HEK293 (cell line): ENCODE data around the gene OGFRL1.

Experiments used
- CTCF ChIA-PET: fragments of 350-600 bp; formaldehyde crosslinking; extraction: SDS; loops from one replicate; lab custom pipeline; 2021; ENCODE audit warnings: antibody characterized with exemption; lab: Yijun Ruan, JAX
- POLR2A ChIA-PET: fragments of 300-600 bp; formaldehyde crosslinking; extraction: SDS; loops from one replicate; lab custom pipeline; 2020; ENCODE audit warnings: antibody characterized with exemption, inconsistent platforms; lab: Yijun Ruan, JAX
- H3K27ac ChIP-seq: fragments of 200-500 bp; sonication (Bioruptor generic); 2 replicates; pipeline ENCODE4 v1.5.1; 2014; ENCODE audit warnings: low read depth, low read length, control low read depth, inconsistent platforms; ENCODE audit errors: extremely low read depth
- H3K36me3 ChIP-seq, 2 experiments: fragments of 200-500 bp in 1 of 2; sonication (Bioruptor generic) in 1 of 2; 1 replicate in 1 of 2; 2 replicates in 1 of 2; pipeline ENCODE4 v1.5.1; 2014 to 2017; ENCODE audit warnings: inconsistent platforms in 2 of 2, low read length in 2 of 2; ENCODE audit not compliant: control insufficient read depth in 2 of 2, insufficient read depth in 1 of 2
- H3K4me1 ChIP-seq: fragments of 200-500 bp; sonication (Bioruptor generic); 2 replicates; pipeline ENCODE4 v1.5.1; 2014; ENCODE audit warnings: mild to moderate bottlenecking, low read length, inconsistent platforms; ENCODE audit not compliant: control insufficient read depth, insufficient read depth
- H3K4me3 ChIP-seq: 2 replicates; pipeline ENCODE4 v1.5.1; 2011; ENCODE audit warnings: low read depth, mild to moderate bottlenecking, control low read depth, low read length, moderate library complexity
- H3K9me3 ChIP-seq: fragments of 200-500 bp; sonication (Bioruptor generic); 2 replicates; pipeline ENCODE4 v1.5.1; 2014; ENCODE audit warnings: low read depth, low read length, inconsistent platforms; ENCODE audit not compliant: control insufficient read depth, insufficient read depth
- FEZF1 ChIP-seq: fragments of 450-650 bp; formaldehyde crosslinking; IDR thresholded peaks from 2 replicates; pipeline ENCODE4 v1.5.1; 2016; ENCODE audit warnings: missing biosample characterization, missing genetic modification characterization
- GFI1B ChIP-seq: fragments of 450-650 bp; formaldehyde crosslinking; IDR thresholded peaks from 2 replicates; pipeline ENCODE4 v1.5.1; 2016; ENCODE audit warnings: missing biosample characterization, missing genetic modification characterization
- ZBTB48 ChIP-seq: fragments of 450-650 bp; formaldehyde crosslinking; IDR thresholded peaks from 2 replicates; pipeline ENCODE4 v1.5.1; 2016; ENCODE audit warnings: missing biosample characterization, missing genetic modification characterization
- ZNF169 ChIP-seq: fragments of 450-650 bp; formaldehyde crosslinking; IDR thresholded peaks from 2 replicates; pipeline ENCODE4 v1.5.1; 2016; ENCODE audit warnings: missing biosample characterization, missing genetic modification characterization
- ZNF175 ChIP-seq: fragments of 450-650 bp; formaldehyde crosslinking; IDR thresholded peaks from 2 replicates; pipeline ENCODE4 v1.5.1; 2016; ENCODE audit warnings: missing biosample characterization, missing genetic modification characterization
- ZNF202 ChIP-seq: fragments of 450-650 bp; formaldehyde crosslinking; IDR thresholded peaks from 2 replicates; pipeline ENCODE4 v1.5.1; 2016; ENCODE audit warnings: missing biosample characterization, missing genetic modification characterization, borderline replicate concordance
- ZNF211 ChIP-seq: fragments of 450-650 bp; formaldehyde crosslinking; IDR thresholded peaks from 2 replicates; pipeline ENCODE4 v1.5.1; 2016; ENCODE audit warnings: low read depth, missing biosample characterization, missing genetic modification characterization
- ZNF223 ChIP-seq: fragments of 450-650 bp; formaldehyde crosslinking; IDR thresholded peaks from 2 replicates; pipeline ENCODE4 v1.5.1; 2016; ENCODE audit warnings: missing biosample characterization, missing genetic modification characterization
- ZNF335 ChIP-seq: fragments of 450-650 bp; formaldehyde crosslinking; conservative IDR thresholded peaks from 2 replicates; pipeline ENCODE4 v1.5.1; 2016; ENCODE audit warnings: missing biosample characterization, missing genetic modification characterization
- ZNF391 ChIP-seq: fragments of 450-650 bp; formaldehyde crosslinking; IDR thresholded peaks from 2 replicates; pipeline ENCODE4 v1.5.1; 2016; ENCODE audit warnings: low read depth, missing biosample characterization, missing genetic modification characterization, borderline replicate concordance
- ZNF394 ChIP-seq: fragments of 450-650 bp; formaldehyde crosslinking; IDR thresholded peaks from 2 replicates; pipeline ENCODE4 v1.5.1; 2016; ENCODE audit warnings: missing biosample characterization, missing genetic modification characterization, mild to moderate bottlenecking, moderate library complexity, borderline replicate concordance
- ZNF404 ChIP-seq: fragments of 450-650 bp; formaldehyde crosslinking; IDR thresholded peaks from 2 replicates; pipeline ENCODE4 v1.5.1; 2017; ENCODE audit warnings: missing biosample characterization, missing genetic modification characterization
- ZNF514 ChIP-seq: fragments of 450-650 bp; formaldehyde crosslinking; IDR thresholded peaks from 2 replicates; pipeline ENCODE4 v1.5.1; 2016; ENCODE audit warnings: missing biosample characterization, missing genetic modification characterization
- ZNF561 ChIP-seq: fragments of 450-650 bp; IDR thresholded peaks from 2 replicates; pipeline ENCODE4 v1.5.1; 2018; ENCODE audit warnings: missing biosample characterization, missing genetic modification characterization, borderline replicate concordance
- ZNF626 ChIP-seq: fragments of 450-650 bp; sonication (Bioruptor Pico); formaldehyde crosslinking; IDR thresholded peaks from 2 replicates; pipeline ENCODE4 v1.5.1; 2018; ENCODE audit warnings: missing biosample characterization, missing genetic modification characterization, inconsistent platforms
- ZNF830 ChIP-seq: fragments of 450-650 bp; IDR thresholded peaks from 2 replicates; pipeline ENCODE4 v1.5.0; 2018; ENCODE audit warnings: missing biosample characterization, missing genetic modification characterization, low read depth, mild to moderate bottlenecking, moderate library complexity
- ZSCAN30 ChIP-seq: fragments of 450-650 bp; IDR thresholded peaks from 2 replicates; pipeline ENCODE4 v1.5.1; 2018; ENCODE audit warnings: missing biosample characterization, mild to moderate bottlenecking, missing genetic modification characterization, moderate library complexity
- ZSCAN4 ChIP-seq: fragments of 450-650 bp; formaldehyde crosslinking; IDR thresholded peaks from 2 replicates; pipeline ENCODE4 v1.5.1; 2017; ENCODE audit warnings: missing biosample characterization, missing genetic modification characterization
- TF ChIP-seq, protein P1 (sequence below): sonication (generic); formaldehyde crosslinking; IDR thresholded peaks from 2 replicates; pipeline ENCODE4 v1.8.1; 2022; ENCODE audit warnings: mild to moderate bottlenecking, moderate library complexity, missing genetic modification reagents
- TF ChIP-seq, protein P2 (sequence below): fragments of 450-650 bp; formaldehyde crosslinking; IDR thresholded peaks from 2 replicates; pipeline ENCODE4 v1.5.1; 2016; ENCODE audit warnings: missing biosample characterization, missing genetic modification characterization, low read depth

Gene OGFRL1

GRCh38 chr6:71333050-71333449 lies 44.4 kb downstream of the OGFRL1 start:
- CTCF ChIA-PET: interaction anchor here (0.5 to 1.2 kb wide), 3 partner anchors 10 to 506 kb away, joined by 3 to 5 read pairs (median 3); no protein-coding TSS in a partner anchor
- Histone ChIP-seq H3K27ac (no peak overlapping the region), H3K36me3 (no peaks in the 10 kb centered on the region), H3K9me3 (no peaks in the 10 kb centered on the region), H3K4me1 (no peaks in the 10 kb centered on the region), H3K4me3 (no peak overlapping the region)
- POLR2A ChIA-PET: no interaction called here
- TF ChIP-seq ZNF404: no peak
- TF ChIP-seq ZNF561 (tag by site-specific recombination): no peak
- no peak for TF ChIP-seq ZSCAN30 (tag by site-specific recombination)
- TF ChIP-seq ZSCAN4 (tag by site-specific recombination): no peak
- no peak for TF ChIP-seq ZNF394 (tag by site-specific recombination)

GRCh38 chr6:71333697-71334096 lies 45.1 kb downstream of the OGFRL1 start:
- H3K4me1 ChIP-seq: no peaks in the 10 kb centered on the region
- no peaks in the 10 kb centered on the region for H3K9me3 ChIP-seq
- no peaks in the 10 kb centered on the region for H3K36me3 ChIP-seq
- H3K27ac ChIP-seq: no peak overlapping the region
- ChIA-PET POLR2A (no interaction called here), CTCF (interaction anchor here (0.8 kb wide), 1 partner anchor 507 kb away, joined by 3 read pairs; no protein-coding TSS in a partner anchor)
- H3K4me3 ChIP-seq: no peak overlapping the region
- TF ChIP-seq ZNF626 (no peak), ZBTB48 (tag by site-specific recombination) (no peak), GFI1B (tag by site-specific recombination) (no peak), FEZF1 (no peak), ZNF202 (tag by site-specific recombination) (no peak), ZNF169 (tag by site-specific recombination) (no peak)

GRCh38 chr6:71334768-71335167 lies 46.2 kb downstream of the OGFRL1 start:
- no peaks in the 10 kb centered on the region for H3K9me3 ChIP-seq
- no peaks in the 10 kb centered on the region for H3K4me1 ChIP-seq
- ChIA-PET CTCF (interaction anchor here (0.5 to 0.7 kb wide), 2 partner anchors 108 to 144 kb away, joined by 5 to 7 read pairs; no protein-coding TSS in a partner anchor), POLR2A (no interaction called here)
- H3K4me3 ChIP-seq: no peak overlapping the region
- TF ChIP-seq ZNF335 (tag by site-specific recombination) (no peak), ZNF391 (tag by site-specific recombination) (no peak), ZNF830 (no peak), ZNF175 (tag by site-specific recombination) (no peak), ZNF223 (tag by site-specific recombination) (no peak), ZNF211 (tag by site-specific recombination) (no peak), ZNF514 (no peak)
- TF ChIP-seq, protein P1, sequence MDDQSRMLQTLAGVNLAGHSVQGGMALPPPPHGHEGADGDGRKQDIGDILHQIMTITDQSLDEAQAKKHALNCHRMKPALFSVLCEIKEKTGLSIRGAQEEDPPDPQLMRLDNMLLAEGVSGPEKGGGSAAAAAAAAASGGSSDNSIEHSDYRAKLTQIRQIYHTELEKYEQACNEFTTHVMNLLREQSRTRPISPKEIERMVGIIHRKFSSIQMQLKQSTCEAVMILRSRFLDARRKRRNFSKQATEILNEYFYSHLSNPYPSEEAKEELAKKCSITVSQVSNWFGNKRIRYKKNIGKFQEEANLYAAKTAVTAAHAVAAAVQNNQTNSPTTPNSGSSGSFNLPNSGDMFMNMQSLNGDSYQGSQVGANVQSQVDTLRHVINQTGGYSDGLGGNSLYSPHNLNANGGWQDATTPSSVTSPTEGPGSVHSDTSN (CRISPR knock-in tag): no peak
- TF ChIP-seq, protein P2, sequence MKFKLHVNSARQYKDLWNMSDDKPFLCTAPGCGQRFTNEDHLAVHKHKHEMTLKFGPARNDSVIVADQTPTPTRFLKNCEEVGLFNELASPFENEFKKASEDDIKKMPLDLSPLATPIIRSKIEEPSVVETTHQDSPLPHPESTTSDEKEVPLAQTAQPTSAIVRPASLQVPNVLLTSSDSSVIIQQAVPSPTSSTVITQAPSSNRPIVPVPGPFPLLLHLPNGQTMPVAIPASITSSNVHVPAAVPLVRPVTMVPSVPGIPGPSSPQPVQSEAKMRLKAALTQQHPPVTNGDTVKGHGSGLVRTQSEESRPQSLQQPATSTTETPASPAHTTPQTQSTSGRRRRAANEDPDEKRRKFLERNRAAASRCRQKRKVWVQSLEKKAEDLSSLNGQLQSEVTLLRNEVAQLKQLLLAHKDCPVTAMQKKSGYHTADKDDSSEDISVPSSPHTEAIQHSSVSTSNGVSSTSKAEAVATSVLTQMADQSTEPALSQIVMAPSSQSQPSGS (tag by site-specific recombination): no peak
- H3K36me3 ChIP-seq: no peaks in the 10 kb centered on the region
- H3K27ac ChIP-seq: no peak overlapping the region
